Stimulated activated CD4-positive, alpha-beta T cell treated with anti-CD3 and anti-CD28 coated beads, TNF-alpha, amount 100 ng/mL, for 1 hour (primary cell): Measurements from ENCODE around the gene PLCD3.
A peak's percentile ranks its signal among the peaks of the same experiment; 100 is the strongest.
"Not testable (repeated sequence)": the region's sequence is repeated elsewhere in the genome, so short reads cannot be mapped to it uniquely, and the experiment has no call there.

ENCODE experiments used
- DNase-seq, 3 donors: peaks; one replicate each; pipeline ENCODE4 v3.0.0-alpha.2; 2020; ENCODE audit warnings: low read depth in 3 of 3, low spot score in 1 of 3

The PLCD3 gene

GRCh38 chr17:45135192-45135977 is 3.1 kb upstream of the PLCD3 start, which contains the start of gene ACBD4:
Gene ACBD4, plus strand, starts transcription at chr17:45135687. Its CDS starts 458 bp downstream, at chr17:45136145.
- peak; percentile 92 to 99 (median 96) for DNase-seq

DNA sequence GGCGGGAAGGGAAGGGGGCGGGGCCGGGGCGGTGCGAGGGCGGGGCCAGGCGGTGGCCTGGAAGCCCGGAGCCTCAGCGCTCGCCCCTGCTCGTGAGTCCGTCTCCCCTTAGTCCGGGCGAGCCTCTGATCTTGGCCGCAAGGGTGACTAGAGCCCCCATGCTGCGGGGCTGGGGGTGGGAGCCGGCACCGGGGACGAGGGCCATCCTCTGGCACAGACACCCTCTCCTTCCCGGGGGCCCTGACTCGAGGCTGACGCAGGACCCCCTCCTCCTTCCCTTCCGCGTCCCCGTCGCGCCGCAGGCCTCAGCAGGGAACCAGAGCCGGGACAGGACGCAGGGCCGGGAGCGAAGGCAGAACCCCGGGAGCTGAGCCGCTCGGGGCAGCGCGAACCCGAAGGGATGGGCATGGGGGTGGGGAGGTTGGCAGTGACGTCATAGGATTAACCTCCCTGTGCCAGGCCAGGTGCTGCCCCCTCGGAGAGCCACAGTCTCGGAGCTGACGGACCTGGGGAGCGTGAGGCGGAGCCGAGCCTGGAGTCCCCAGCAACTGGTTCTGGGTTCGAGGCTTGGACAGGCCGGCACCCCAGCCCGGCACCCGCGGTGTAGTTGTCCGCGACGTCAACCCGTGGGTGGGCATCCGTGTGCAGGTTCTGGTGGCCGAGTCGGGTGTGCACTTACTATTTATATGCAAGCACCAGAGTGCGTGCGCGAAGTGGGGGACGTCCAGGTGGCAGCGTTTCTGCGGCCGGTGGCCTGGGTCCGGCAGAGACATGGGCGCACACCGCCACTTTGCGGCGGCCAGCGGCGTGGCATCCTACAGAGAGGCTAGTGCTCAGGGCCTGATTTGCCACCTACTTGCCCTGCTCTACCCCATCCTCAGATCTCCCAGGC is 503 bp upstream of the PLCD3 start:
- peak in 1 of 3 donors; percentile 60 for DNase-seq

DNA sequence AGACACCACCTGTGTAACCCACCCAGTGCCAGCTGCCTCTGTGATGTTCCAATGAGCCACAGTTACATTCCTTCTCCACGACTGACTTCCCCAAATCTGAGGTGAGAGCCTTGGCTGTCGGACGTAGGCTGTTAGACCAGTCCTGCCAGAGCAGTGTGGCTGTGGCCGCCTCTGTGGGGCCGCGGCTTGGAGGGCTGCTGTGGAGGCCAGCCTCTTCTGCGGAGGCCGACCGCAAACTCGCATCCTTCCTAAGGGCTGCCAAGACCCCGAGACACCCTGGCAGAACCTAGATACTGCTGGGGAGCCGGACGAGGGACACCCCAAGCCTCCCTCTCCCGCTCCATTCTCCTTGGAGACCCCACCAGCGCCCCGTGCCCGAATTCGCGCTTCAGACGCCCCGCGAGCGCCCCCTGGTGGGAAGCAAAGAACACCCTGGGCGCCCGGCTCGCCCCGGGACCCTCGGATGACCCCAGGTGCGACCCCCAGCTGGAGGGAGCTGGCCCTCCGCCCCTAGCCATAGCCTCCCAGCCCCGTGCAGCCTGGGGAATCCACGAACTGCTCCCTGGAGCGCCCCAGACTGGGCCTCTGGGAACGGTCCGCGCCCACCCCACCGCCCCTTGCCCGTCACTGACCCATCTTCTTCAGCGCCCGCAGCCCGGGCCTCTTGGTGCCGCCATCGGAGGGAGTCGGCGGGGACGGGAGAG is 547 bp downstream of the PLCD3 start:
- peak in 1 of 3 donors; percentile 49 for DNase-seq

DNA sequence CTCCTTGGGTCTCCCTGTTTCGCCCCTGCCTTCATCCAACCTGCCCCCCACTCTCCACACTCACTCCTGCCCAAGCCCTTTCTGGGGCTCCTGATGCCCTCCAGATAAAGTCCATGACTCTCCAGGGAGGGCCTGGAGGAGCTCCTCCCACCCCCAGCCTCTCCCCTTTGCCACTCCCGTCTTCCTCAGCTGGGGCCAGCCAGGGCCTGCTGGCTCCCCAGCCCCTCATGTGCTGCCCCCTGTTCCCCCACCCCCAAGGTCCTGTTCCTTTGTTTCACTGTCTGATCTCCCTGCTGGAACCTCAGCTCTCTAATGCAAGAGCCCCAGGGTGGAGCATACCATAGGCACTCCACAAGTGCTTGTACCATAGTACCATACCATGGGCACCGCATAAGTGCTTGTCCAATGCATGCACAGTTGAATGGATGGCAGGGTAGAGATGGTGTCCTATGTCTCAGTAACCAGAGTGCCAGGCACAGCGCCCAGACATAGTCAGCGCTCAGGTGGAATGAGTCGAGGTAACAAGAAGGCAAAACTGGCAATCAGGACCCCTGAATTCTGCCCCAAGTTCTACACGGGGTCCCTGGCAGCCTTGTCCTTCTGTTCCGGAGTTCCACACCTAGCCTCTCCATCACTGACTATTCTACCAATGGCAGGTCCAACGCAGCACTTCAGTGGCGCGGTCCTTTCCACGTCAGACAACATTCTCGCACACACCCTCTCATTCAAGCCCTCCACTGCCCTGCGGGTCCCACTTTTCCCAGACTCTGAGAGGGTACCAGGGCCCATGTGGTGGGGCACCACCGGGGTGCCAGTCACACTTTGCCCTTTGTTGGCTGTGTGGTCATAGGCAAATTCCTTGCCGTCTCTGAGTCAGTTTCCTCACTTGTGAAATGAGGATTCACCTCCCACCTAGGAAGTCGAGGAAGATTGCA is 1.4 kb downstream of the PLCD3 start:
- no peak for DNase-seq

DNA sequence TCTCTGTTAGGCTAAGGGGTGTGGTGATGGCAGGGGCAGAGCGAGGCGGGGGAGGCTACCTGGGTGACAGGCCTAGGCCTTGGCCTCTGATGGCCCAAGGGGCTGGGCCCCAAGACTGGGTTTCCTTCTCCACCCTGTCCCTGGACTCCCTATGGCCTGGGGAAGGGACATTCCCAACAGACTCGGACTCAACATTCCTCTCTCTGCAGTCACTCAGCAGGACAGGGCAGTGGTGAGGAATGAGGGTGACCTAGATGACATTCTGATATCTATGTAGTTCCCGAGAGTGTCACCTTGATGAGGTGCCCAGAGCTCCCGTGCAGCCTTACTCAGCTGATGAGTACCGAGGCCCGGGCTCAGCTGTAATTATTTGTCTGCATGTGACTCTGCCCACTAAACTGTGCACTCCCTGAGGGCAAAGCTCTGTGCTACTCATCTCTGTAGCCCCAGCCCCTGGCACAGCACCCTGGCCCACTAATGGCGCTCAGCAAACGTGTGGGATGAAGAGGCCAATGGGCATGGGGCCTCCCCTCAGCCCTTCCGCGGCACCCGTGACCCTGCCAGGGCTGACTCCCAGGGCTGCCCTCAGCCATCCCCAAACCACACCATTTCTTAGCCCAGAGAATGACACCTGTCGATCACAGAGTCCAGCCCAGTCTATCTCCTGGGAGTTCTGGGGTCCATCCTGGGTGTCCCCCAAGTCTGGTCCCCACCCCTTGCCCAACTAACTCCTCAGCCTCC is 2.2 kb downstream of the PLCD3 start:
- DNase-seq = no peak

GRCh38 chr17:45129426-45129939 is 2.8 kb downstream of the PLCD3 start:
- DNase-seq = no peak

GRCh38 chr17:45128989-45129388 is 3.3 kb downstream of the PLCD3 start:
- no peak for DNase-seq

DNA sequence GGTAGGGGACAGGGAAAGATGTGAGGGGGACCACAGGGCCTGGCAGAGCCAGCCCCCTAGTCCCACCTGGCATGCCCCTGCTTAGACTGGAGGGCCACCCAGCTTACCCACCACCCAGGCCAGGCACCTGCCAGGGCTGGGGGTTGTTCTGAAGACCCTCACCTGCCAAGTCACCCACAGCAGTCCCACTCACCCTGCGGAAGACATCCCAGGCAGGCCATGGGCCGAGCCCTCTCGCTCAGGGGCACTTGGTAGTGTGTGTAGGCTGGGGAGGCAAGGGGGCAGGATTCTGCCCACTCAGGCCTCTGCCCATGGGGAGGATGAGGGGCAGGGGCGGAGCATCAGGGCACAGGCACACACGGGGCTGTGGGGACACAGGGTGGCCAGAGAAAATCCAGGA is 4.0 kb downstream of the PLCD3 start:
- DNase-seq = no peak

GRCh38 chr17:45127548-45128300 is 4.6 kb downstream of the PLCD3 start:
- no peak for DNase-seq

DNA sequence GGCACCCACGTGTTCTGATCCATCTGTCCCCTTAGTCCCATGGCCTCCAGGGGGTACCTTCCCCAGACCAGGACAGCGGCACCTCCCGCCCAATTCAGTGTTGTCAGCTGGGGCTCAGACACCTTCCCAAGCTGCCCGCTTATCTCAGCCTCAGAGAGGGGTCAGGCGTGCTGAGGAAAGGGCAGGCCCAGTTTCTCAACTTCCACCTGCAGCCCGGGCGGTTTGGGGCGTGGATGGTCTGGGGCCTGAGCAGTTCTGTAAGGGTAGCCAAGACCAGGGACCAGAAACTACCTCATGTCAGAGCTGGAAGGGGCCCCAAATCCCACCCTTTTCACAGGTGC is 5.1 kb downstream of the PLCD3 start:
- DNase-seq = no peak

DNA sequence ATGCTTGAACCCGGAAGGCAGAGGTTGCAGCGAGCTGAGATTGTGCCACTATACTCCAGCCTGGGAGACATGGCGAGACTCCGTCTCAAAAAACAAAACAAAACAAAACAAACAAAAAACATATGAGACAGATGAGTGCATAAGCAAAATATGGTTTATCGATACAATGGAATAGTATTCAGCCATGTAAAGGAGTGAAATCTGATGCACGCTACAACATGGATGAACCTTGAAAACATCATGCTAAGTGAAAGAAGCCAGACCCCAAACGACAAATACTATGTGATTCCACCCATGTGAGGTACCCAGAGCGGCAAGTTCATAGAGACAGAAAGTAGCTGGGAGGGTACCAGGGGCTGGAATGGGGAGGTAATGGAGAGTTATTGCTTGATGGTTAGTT is 6.8 kb downstream of the PLCD3 start:
- DNase-seq = no peak

DNA sequence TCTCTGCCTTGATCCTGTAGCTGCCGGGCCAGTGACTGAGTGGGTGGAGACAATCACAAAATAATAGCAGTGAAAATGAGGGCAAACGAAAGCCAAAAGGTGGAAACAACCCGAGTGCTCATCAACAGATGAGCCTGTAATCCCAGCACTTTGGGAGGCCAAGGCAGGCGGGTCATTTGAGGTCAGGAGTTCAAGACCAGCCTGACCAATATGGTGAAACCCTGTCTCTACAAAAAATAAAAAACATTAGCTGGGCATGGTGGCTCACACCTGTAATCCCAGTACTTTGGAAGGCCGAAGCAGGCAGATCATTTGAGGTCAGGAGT is 7.6 kb downstream of the PLCD3 start:
- DNase-seq = not testable (repeated sequence)

GRCh38 chr17:45123930-45124796 is 8.2 kb downstream of the PLCD3 start:
- no peak for DNase-seq

DNA sequence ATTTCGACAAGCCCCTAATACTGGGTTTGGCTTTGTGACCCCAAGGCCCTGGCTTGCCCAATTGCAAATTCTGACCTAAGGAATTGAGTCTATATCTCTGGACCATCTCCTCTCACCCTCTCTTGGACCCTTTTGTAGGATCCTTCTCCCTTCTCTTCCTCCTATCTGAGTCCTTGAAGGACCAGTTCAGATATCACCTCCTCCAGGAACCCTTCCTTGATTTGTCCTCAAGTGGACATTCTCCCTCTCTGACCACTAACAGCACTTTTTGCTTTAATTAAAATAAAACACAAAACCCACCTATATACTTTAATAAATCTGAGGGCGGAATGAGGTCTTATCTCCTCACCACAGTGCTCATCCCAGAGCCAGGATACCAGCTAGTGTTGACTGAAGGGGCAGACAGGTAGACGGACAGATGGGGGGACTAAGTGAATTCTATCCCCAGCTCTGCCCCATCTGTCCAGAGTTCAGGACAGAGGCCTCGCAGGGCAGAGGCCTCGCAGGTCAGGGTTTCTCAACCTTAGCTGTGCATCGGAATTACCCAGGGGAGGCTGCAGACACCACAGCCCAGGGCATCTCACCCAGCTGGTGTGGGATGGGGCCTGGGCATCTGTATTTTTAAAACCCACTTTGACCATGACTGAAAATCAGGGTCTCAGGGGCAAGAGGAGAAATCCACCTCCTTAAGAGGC is 9.1 kb downstream of the PLCD3 start:
- no peak for DNase-seq

DNA sequence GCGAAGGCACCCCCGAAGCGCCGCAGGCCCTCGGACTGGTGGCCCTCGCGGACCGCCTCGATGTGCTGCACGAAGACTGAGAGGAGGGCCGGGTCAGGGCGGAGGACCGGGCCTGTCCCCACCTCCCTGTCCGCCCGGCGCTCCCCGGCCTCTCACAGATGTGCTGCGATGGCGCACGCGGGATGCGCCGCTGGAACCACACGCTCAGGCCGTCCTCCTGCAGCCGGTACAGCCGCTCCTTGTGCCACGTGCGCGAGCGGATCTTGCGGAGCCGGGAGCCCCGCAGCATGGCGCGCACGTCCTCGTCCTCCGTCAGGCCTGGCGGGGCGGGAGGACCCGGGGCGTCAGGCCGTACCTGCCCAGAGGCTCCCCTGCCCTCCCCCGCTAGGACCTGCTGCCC is 11.3 kb downstream of the PLCD3 start:
- DNase-seq = no peak

DNA sequence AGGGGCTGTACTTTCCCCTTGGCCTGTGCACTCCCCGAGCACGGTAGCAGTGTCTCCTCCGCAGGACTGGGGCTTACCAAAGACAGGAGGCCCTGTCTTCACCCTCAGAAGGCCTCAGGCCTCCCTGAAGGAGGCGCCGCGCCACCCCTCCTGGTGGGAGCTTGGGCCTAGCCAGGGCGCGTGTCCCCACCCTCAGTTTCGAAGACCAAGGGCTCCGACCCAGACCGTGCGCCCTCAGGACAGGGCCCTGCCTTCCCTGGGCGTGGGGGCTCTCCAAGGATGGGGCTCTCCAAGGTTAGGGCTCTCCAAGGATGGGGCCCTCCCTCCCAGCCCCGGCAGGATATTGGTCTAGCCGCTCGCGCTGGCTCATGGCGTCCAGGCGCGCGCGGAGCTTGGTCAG is 11.8 kb downstream of the PLCD3 start:
- no peak for DNase-seq

- DNase-seq = no peak
Observed at GRCh38 chr17:45119964-45120363, 12.4 kb downstream of the PLCD3 start.

- no peak for DNase-seq
Observed at GRCh38 chr17:45118691-45119090, 13.6 kb downstream of the PLCD3 start.
